T-helper 17 cell (primary cell): ENCODE data around the gene SCEL. TPM values are rescaled to one million over a fixed set of nuclear protein-coding genes. Genes with fewer than 3 reads are reported as not detected.

Experiments
- ATAC-seq: fragments of 150-1000 bp; cut with Tn5 transposase; 2 replicates; pipeline ENCODE4 v1.10.0; 2021; ENCODE audit warnings: mild to moderate bottlenecking, moderate library complexity
- DNase-seq, 3 donors: peaks; one replicate each; pipeline versions ENCODE4 v3.0.0 to v3.0.0-alpha.2; 2020 to 2021
- H3K9me3 ChIP-seq: one replicate; pipeline ENCODE4 v1.7.0; 2013; ENCODE audit warnings: low read length, mild to moderate bottlenecking; ENCODE audit not compliant: control insufficient read depth, poor library complexity, severe bottlenecking
- H3K27ac Mint-ChIP-seq: one replicate; pipeline ENCODE4 v1.8.0; 2022; ENCODE audit warnings: mild to moderate bottlenecking, moderate library complexity, mixed read lengths
- H3K27me3 Mint-ChIP-seq: one replicate; pipeline ENCODE4 v1.8.0; 2022; ENCODE audit warnings: mixed read lengths
- H3K36me3 Mint-ChIP-seq: one replicate; pipeline ENCODE4 v1.8.0; 2022; ENCODE audit warnings: low read depth, mixed read lengths
- H3K4me1 Mint-ChIP-seq: one replicate; pipeline ENCODE4 v1.8.0; 2022; ENCODE audit warnings: mild to moderate bottlenecking, mixed read lengths
- H3K4me3 Mint-ChIP-seq: one replicate; pipeline ENCODE4 v1.8.0; 2022; ENCODE audit warnings: mild to moderate bottlenecking, moderate library complexity, mixed read lengths
- total RNA-seq, 4 donors: library from RNA in 2 of 4; stranded (reverse) in 2 of 4; gene quantifications; one replicate each; pipeline ENCODE4 v1.2.3 and lab custom pipeline; 2022 to 2026

Gene SCEL, protein sequence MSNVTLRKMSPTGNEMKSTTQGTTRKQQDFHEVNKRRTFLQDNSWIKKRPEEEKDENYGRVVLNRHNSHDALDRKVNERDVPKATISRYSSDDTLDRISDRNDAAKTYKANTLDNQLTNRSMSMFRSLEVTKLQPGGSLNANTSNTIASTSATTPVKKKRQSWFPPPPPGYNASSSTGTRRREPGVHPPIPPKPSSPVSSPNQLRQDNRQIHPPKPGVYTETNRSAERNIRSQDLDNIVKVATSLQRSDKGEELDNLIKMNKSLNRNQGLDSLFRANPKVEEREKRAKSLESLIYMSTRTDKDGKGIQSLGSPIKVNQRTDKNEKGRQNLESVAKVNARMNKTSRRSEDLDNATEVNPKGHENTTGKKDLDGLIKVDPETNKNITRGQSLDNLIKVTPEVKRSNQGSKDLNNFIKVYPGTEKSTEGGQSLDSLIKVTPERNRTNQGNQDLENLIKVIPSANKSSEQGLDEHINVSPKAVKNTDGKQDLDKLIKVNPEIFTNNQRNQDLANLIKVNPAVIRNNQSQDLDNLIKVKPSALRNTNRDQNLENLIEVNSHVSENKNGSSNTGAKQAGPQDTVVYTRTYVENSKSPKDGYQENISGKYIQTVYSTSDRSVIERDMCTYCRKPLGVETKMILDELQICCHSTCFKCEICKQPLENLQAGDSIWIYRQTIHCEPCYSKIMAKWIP
- total RNA-seq: not detected
- 0 reads per million in 2 donors for total RNA-seq (lab: John Stamatoyannopoulos, UW)

DNA sequence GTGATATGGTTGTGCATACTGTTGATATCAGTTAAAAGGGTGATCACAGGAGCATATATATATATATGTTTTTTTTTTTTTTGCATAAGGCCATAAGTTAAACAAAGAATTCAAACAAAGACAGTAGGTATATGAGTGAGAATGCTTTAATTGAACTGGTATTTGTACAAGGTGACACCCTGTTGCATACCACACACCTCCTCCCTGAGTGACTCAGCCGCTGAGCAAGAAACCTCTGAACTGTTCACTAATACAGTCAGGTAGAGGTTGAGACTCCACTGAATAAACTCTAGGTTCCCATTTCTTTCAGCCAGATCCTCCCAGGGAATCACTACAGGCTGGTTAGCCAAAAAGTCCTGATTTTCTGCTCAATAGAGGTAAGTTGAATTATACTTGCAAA lies at the start of gene SCEL:
TSS of gene SCEL (plus strand) at position 259 of the 400 bp plus-strand sequence. CDS start 20,170 bp downstream, outside the sequence.
- no peak for ATAC-seq
- peaks cover 2% of the 10 kb centered on the region for H3K36me3 Mint-ChIP-seq
- no peak for DNase-seq
- peaks cover 36% of the 10 kb centered on the region for H3K27me3 Mint-ChIP-seq
- no peak within 1 kb of the TSS for H3K4me3 Mint-ChIP-seq
- no peak within 1 kb of the TSS for H3K27ac Mint-ChIP-seq
- no peaks in the 10 kb centered on the region for H3K4me1 Mint-ChIP-seq
- no peaks in the 10 kb centered on the region for H3K9me3 ChIP-seq

DNA sequence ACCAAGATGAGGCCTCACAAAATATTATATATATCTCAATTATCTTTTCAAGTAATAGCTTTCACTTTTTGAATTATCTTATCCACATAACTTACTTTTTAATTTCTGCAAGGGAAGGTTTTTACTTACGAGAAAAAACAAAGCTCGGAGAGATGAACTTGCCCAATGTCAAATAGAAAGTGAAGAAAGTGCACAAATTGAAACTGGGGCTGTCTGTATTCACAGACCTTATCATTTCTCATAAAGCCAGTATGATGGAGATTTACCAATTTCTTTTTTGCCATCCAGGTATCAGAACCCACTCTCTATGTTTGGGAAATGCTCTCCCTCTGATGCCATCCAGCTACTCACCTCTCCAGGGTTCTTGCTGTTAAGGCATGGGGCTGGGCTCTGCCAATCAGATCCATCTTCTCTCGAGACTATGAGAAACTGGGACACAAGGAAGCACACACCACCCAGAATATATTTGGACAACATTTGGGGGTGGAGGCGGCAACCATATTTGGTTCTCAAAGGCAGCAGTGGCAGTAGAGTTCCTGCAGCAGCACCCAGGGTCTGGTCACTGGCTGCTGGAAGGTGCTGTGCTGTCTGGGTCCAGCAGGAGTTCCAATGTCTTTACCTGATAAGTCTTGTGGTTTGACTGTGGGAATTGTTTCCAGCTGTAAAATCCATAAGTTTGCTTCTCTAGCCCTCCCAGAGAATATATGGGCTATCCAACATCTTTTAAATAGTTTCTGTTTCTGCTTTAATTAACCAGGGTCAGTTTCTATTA lies 45.8 kb upstream of the SCEL start:
- DNase-seq: no peak
- no peaks in the 10 kb centered on the region for H3K9me3 ChIP-seq
- Mint-ChIP-seq H3K36me3 (peaks cover 8% of the 10 kb centered on the region), H3K27ac (no peak overlapping the region), H3K27me3 (peaks cover 13% of the 10 kb centered on the region), H3K4me1 (peaks cover 4% of the 10 kb centered on the region), H3K4me3 (no peak overlapping the region)
- no peak for ATAC-seq

DNA sequence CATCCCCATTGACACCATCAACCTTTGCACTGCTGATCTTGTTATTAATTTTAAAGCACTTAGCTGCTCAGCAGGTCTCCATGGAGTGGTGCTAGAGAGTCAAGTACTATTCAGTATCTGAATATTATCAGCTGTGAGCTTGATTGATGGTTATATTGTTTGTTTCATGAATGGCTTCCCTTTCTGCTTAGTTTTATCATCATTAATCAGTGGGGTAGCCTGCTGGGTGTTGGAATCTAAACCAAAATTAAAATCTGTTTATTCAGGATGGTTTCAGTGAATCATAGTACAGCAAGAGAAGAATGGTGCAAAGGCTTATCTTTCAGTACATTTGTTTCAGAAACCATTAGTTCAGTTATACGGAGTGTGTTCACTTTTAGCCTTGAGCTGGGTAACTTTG lies 42.5 kb upstream of the SCEL start:
- DNase-seq: no peak
- Mint-ChIP-seq H3K4me3 (no peak overlapping the region), H3K36me3 (peaks cover 3% of the 10 kb centered on the region), H3K27me3 (peaks cover 19% of the 10 kb centered on the region), H3K27ac (no peak overlapping the region), H3K4me1 (peaks cover 2% of the 10 kb centered on the region)
- ATAC-seq: no peak
- H3K9me3 ChIP-seq: no peaks in the 10 kb centered on the region

DNA sequence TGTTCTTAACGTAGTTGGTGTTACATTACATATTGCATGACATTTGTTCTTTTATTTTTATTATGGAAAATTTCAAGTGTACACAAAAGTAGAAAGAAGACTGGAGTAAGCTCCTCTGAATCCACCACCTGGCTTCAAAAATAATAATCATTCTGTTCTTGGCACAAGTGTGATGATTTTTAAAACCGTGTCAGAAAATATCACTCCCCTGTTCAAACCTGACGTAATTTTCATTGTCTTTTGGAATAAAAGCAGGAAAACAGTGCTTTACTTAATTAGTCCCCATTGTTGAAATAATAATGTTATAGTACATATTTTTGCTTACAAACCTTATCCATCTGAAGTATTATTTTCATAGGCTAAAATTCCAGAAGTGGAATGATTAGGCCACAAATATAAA lies 41.3 kb upstream of the SCEL start:
- H3K27me3 Mint-ChIP-seq: peaks cover 19% of the 10 kb centered on the region
- ATAC-seq (no peak), DNase-seq (no peak)
- H3K9me3 ChIP-seq: no peaks in the 10 kb centered on the region
- peaks cover 3% of the 10 kb centered on the region for H3K36me3 Mint-ChIP-seq
- no peak overlapping the region for H3K27ac Mint-ChIP-seq
- H3K4me3 Mint-ChIP-seq: no peak overlapping the region
- peaks cover 2% of the 10 kb centered on the region for H3K4me1 Mint-ChIP-seq

DNA sequence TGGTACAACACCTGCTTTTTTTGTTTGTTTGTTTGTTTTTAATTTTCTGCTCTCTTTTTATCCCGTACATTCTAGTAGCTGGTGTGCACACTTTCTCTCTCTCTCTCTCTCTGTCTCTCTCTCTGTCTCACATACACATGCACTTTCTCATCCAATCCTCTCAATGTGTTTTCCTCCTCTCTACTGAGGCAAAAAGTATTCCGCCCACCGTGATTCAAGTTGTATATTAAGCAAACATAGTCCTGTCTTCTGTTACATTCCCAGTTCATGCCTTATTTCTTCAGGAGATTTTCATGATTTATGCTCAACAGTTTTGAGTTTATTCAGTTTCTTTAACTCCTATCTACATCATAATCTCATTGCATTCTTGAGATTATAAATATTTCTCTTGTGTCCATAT lies 38.2 kb upstream of the SCEL start:
- ATAC-seq: no peak
- no peak overlapping the region for H3K27ac Mint-ChIP-seq
- no peak overlapping the region for H3K4me3 Mint-ChIP-seq
- H3K9me3 ChIP-seq: no peaks in the 10 kb centered on the region
- H3K4me1 Mint-ChIP-seq: peaks cover 3% of the 10 kb centered on the region
- no peak for DNase-seq
- H3K36me3 Mint-ChIP-seq: peaks cover 3% of the 10 kb centered on the region
- peaks cover 16% of the 10 kb centered on the region for H3K27me3 Mint-ChIP-seq

DNA sequence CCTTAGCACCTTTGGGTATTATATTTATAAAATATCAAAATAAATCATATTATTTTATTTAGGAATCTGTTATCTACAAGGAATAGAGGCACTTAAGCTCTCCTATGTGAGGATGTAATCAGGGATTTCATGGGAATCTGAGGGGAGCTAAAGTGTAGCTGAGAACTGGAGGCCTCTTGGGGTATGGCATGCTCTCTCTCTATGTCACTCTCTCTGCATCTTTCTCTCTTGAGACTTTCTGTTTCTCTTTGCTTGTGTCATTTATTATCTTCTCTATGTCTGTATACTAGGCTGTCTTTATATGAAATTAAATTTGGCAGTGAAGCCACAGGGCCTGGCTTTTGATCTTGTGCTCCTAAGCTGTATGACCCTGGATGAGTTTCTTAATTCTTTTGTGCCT lies 37.7 kb upstream of the SCEL start:
- Mint-ChIP-seq H3K27ac (no peak overlapping the region), H3K36me3 (peaks cover 3% of the 10 kb centered on the region), H3K27me3 (peaks cover 17% of the 10 kb centered on the region), H3K4me3 (no peak overlapping the region), H3K4me1 (peaks cover 3% of the 10 kb centered on the region)
- no peaks in the 10 kb centered on the region for H3K9me3 ChIP-seq
- ATAC-seq (no peak), DNase-seq (no peak)

DNA sequence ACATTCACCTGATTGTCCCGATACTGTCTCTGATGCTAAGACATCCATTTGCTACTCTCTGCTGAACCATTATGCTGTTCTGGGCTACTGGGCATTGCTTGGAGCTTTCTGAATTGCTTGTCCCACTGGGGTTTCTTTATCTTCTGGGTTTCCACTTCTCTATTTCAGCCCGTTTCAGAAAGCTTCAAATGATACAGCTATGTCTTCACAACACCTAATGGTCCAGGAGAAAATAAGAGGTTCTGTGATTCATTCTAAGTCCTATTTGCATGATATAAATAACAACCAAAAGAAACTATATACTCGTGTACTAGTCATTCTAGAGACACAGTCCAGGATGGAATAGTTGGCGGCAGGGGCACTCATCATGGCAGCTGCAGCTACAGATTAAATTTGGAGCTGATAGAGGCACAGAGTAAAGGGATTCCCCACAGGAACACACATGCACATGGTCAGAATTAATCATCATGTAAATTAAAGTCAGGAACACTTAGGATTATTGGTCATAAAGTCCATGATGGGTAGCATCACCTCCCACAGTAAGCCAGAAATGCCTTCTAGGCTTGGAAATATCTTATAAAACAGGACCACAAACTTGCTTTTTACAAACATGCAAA lies 33.3 kb upstream of the SCEL start:
- no peak overlapping the region for H3K27ac Mint-ChIP-seq
- H3K36me3 Mint-ChIP-seq: peaks cover 3% of the 10 kb centered on the region
- H3K9me3 ChIP-seq: no peaks in the 10 kb centered on the region
- ATAC-seq (no peak), DNase-seq (no peak)
- H3K4me3 Mint-ChIP-seq: no peak overlapping the region
- peaks cover 16% of the 10 kb centered on the region for H3K27me3 Mint-ChIP-seq
- H3K4me1 Mint-ChIP-seq: peaks cover 3% of the 10 kb centered on the region

DNA sequence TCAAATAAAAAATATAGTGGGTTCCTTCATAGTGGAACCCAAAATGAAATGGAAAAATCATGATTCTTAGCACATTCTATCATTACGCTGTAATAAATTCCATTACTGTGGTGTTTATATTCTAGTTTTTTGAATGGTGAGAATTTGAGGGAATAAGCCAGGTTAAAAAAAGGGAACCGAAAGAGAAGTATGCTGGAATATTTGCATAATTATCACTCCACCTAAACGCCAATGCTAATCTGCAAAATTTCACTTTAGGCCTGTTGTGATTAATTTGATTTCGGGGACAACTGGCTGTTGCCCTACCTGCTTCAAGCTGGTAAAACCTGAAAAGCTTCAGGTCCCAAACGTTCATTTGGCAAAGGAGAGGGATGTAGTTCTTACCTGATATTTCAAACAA lies 32.1 kb upstream of the SCEL start:
- Mint-ChIP-seq H3K4me3 (no peak overlapping the region), H3K4me1 (peaks cover 3% of the 10 kb centered on the region), H3K27me3 (peaks cover 19% of the 10 kb centered on the region), H3K27ac (no peak overlapping the region), H3K36me3 (no peaks in the 10 kb centered on the region)
- DNase-seq (no peak), ATAC-seq (no peak)
- H3K9me3 ChIP-seq: no peaks in the 10 kb centered on the region

DNA sequence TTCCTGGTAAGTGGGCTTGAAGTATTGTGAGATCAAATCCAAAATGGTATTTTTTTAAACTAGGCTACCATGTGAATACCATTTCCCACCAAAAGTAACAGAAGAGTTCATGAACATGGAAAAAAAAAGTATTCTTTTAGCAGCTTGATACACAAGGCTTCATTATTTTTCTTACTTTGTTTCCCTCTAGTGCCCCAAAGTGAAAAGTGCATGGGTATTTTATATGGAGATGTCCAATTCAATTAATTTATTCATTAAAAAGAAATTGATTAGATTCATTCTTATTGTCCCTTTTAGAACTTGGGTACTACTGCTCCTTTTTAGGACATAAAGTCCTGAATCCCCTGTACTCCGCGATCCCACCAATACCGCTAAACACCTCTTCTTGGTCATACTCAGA lies 28.6 kb upstream of the SCEL start:
- DNase-seq: no peak
- Mint-ChIP-seq H3K4me1 (peaks cover 6% of the 10 kb centered on the region), H3K36me3 (no peaks in the 10 kb centered on the region), H3K27me3 (peaks cover 26% of the 10 kb centered on the region), H3K4me3 (no peak overlapping the region), H3K27ac (no peak overlapping the region)
- ATAC-seq: no peak
- H3K9me3 ChIP-seq: no peaks in the 10 kb centered on the region

DNA sequence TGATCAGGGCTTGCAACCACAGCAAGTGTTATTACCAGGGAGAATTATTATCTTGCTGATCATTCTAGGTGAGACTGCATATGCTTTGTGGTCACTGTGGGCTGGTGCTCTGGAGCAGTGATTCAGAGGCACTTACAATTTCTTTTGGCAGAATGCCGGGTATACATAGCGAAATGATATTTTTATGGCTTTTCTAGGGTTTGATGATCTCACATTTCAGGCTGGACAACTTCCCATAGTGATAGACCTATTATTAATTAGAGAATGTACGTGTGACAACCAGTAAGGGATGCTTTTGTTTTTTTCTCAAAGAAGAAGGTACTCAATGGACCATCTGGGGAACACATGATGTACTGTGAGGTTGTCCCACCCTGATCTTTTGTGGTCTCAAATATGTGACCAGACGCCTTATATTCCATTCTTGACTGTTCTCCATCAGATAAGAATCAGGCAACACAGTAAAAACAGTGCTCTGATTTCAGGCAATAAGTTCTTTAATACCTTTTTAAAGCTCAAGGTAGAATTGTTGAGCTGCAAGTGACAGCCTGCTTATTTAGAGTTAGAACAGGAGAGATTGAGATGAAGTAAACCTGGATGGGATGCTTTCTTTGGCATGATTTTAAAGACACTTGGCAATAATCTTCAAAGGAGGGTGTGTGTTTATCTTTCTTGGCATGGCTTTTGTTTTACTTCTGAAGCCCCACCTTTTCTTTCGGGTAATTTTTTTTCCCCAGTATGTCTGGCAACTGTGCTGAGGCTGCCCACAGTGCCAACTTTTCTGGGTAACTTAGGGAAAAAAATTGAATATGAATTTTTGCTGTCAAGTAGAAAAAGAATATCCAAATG lies 27.4 kb upstream of the SCEL start:
- Mint-ChIP-seq H3K4me1 (peaks cover 3% of the 10 kb centered on the region), H3K27ac (no peak overlapping the region), H3K27me3 (peaks cover 20% of the 10 kb centered on the region), H3K36me3 (no peaks in the 10 kb centered on the region), H3K4me3 (no peak overlapping the region)
- no peaks in the 10 kb centered on the region for H3K9me3 ChIP-seq
- ATAC-seq (no peak), DNase-seq (no peak)

DNA sequence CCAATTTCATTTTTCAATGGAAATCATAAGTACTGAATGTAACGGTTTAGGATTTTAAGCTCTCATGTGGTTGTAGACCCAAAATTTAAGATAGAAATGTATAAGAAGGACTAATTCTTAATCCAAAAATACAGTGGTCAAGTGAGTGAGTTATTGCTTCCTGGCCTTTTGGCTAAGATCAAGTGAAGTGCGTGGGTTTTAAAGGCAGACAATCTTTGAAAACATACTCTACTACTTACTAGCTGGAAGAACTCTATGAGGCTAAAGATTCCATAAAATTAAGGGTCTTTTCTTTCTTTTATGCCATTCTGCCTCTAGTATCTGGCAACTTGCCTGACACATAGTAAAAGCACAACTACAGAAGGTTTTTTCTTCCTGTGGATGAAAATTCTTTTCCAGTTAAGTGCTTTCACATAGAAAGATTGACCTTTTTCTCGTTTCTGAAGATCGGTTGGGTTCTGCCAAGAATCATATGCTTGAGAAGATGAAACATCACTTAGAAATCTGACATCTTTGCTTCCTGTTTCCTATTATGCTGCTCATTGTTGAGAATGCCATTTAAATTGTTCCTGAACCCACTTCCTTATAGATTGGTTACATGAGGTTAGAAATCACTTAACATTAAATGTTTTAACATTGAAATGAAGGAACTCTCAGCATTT lies 26.4 kb upstream of the SCEL start:
- Mint-ChIP-seq H3K4me1 (peaks cover 3% of the 10 kb centered on the region), H3K27me3 (peaks cover 20% of the 10 kb centered on the region), H3K4me3 (no peak overlapping the region), H3K27ac (no peak overlapping the region), H3K36me3 (no peaks in the 10 kb centered on the region)
- ATAC-seq (no peak), DNase-seq (no peak)
- H3K9me3 ChIP-seq: no peaks in the 10 kb centered on the region

DNA sequence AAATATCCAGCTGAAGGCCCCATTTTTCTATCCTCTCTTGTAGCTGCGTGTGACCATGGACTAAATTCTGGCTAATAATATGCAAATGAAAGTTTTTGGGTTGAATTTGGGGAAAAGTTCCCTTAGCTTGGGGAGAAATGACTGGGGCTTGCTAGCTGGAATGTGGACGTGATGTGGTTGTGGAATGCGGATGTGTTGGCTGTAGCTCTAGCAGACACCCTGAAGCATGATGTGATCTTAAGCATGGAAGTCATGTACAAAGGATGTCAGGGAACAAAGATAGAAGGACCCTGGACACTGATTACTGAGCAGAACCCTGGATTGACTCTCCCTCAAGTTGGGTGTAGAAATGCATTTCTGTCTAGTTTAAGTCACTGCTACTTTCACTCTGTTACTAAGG lies 25.4 kb upstream of the SCEL start:
- peaks cover 3% of the 10 kb centered on the region for H3K4me1 Mint-ChIP-seq
- no peaks in the 10 kb centered on the region for H3K36me3 Mint-ChIP-seq
- H3K27me3 Mint-ChIP-seq: peaks cover 20% of the 10 kb centered on the region

More for the DNA sequence above, 25.4 kb upstream of the SCEL start:
- DNase-seq (no peak), ATAC-seq (no peak)
- H3K9me3 ChIP-seq: no peaks in the 10 kb centered on the region
- Mint-ChIP-seq H3K27ac (no peak overlapping the region), H3K4me3 (no peak overlapping the region)
